ENCODE measurements around the gene CMC2.

The CMC2 gene

GRCh38 chr16:80996688-80997138 is 10.0 kb downstream of the CMC2 start:
- Histone ChIP-seq H2AFZ (ENCODE audit: low read length) (no peak overlapping the region), H3K4me1 (ENCODE audit: low read length) (no peaks in the 10 kb centered on the region), H3K36me3 (replicated peaks; ENCODE audit: insufficient read depth, low read length) (no peaks in the 10 kb centered on the region), H3K9me2 (replicated peaks; ENCODE audit: insufficient read depth, low read length) (no peaks in the 10 kb centered on the region), H3F3A (ENCODE audit: insufficient read depth, low read length) (no peaks in the 10 kb centered on the region), H3K9ac (ENCODE audit: low read length) (no peak overlapping the region), H3K4me3 (ENCODE audit: low read length) (no peak overlapping the region), H3K27me3 (replicated peaks; ENCODE audit: insufficient read depth, low read length) (no peaks in the 10 kb centered on the region), H3K4me2 (ENCODE audit: low read depth, low read length) (no peak overlapping the region), H3K9me3 (replicated peaks; ENCODE audit: insufficient read depth, low read length) (no peaks in the 10 kb centered on the region), H3K27ac (ENCODE audit: low read length) (no peak overlapping the region), H4K20me1 (ENCODE audit: insufficient read depth, low read length) (no peaks in the 10 kb centered on the region), H3K79me2 (ENCODE audit: low read length) (peaks cover 92% of the 10 kb centered on the region)
- no peak for TF ChIP-seq CTCF (IDR thresholded peaks at IDR 0.05; ENCODE audit: low read length)
- no peak for TF ChIP-seq EZH2 (optimal IDR thresholded peaks at IDR 0.05; ENCODE audit: low read depth, low read length)
- TF ChIP-seq EZH2phosphoT487 (IDR thresholded peaks at IDR 0.05; ENCODE audit: low read length), result no peak
- DNase-seq, result no peak

- H3K4me1 ChIP-seq (ENCODE audit: low read length), result no peaks in the 10 kb centered on the region
- no peaks in the 10 kb centered on the region for H3K9me2 ChIP-seq (replicated peaks; ENCODE audit: insufficient read depth, low read length)
- H3F3A ChIP-seq (ENCODE audit: insufficient read depth, low read length), result no peaks in the 10 kb centered on the region
- no peak for DNase-seq
- H3K4me2 ChIP-seq (ENCODE audit: low read depth, low read length), result no peak overlapping the region
- no peaks in the 10 kb centered on the region for H3K9me3 ChIP-seq (replicated peaks; ENCODE audit: insufficient read depth, low read length)
- H3K79me2 ChIP-seq (ENCODE audit: low read length), result peaks cover 84% of the 10 kb centered on the region
- H3K36me3 ChIP-seq (replicated peaks; ENCODE audit: insufficient read depth, low read length), result no peaks in the 10 kb centered on the region
- H3K4me3 ChIP-seq (ENCODE audit: low read length), result no peak overlapping the region
- no peak overlapping the region for H2AFZ ChIP-seq (ENCODE audit: low read length)
- H3K27ac ChIP-seq (ENCODE audit: low read length), result no peak overlapping the region
- no peak overlapping the region for H3K9ac ChIP-seq (ENCODE audit: low read length)
- H4K20me1 ChIP-seq (ENCODE audit: insufficient read depth, low read length), result no peaks in the 10 kb centered on the region
- no peaks in the 10 kb centered on the region for H3K27me3 ChIP-seq (replicated peaks; ENCODE audit: insufficient read depth, low read length)
- TF ChIP-seq CTCF (IDR thresholded peaks at IDR 0.05; ENCODE audit: low read length), result no peak
- no peak for TF ChIP-seq EZH2 (optimal IDR thresholded peaks at IDR 0.05; ENCODE audit: low read depth, low read length)
- no peak for TF ChIP-seq EZH2phosphoT487 (IDR thresholded peaks at IDR 0.05; ENCODE audit: low read length)
Measured at GRCh38 chr16:80994451-80994850, 12.2 kb downstream of the CMC2 start.

GRCh38 chr16:80993834-80994233 is 12.9 kb downstream of the CMC2 start:
- no peaks in the 10 kb centered on the region for H3K36me3 ChIP-seq (replicated peaks; ENCODE audit: insufficient read depth, low read length)
- H3K9me2 ChIP-seq (replicated peaks; ENCODE audit: insufficient read depth, low read length), result no peaks in the 10 kb centered on the region
- no peak for TF ChIP-seq EZH2 (optimal IDR thresholded peaks at IDR 0.05; ENCODE audit: low read depth, low read length)
- TF ChIP-seq EZH2phosphoT487 (IDR thresholded peaks at IDR 0.05; ENCODE audit: low read length), result no peak
- no peak for TF ChIP-seq CTCF (IDR thresholded peaks at IDR 0.05; ENCODE audit: low read length)
- no peaks in the 10 kb centered on the region for H3K9me3 ChIP-seq (replicated peaks; ENCODE audit: insufficient read depth, low read length)
- no peak overlapping the region for H3K4me3 ChIP-seq (ENCODE audit: low read length)
- DNase-seq, result no peak
- no peak overlapping the region for H3K9ac ChIP-seq (ENCODE audit: low read length)
- no peaks in the 10 kb centered on the region for H3K4me1 ChIP-seq (ENCODE audit: low read length)
- H3K4me2 ChIP-seq (ENCODE audit: low read depth, low read length), result no peak overlapping the region
- H3K79me2 ChIP-seq (ENCODE audit: low read length), result peaks cover 77% of the 10 kb centered on the region
- no peak overlapping the region for H2AFZ ChIP-seq (ENCODE audit: low read length)
- no peak overlapping the region for H3K27ac ChIP-seq (ENCODE audit: low read length)
- H4K20me1 ChIP-seq (ENCODE audit: insufficient read depth, low read length), result no peaks in the 10 kb centered on the region
- no peaks in the 10 kb centered on the region for H3K27me3 ChIP-seq (replicated peaks; ENCODE audit: insufficient read depth, low read length)
- no peaks in the 10 kb centered on the region for H3F3A ChIP-seq (ENCODE audit: insufficient read depth, low read length)
